Activated T-helper 9 cell treated with anti-CD3 and anti-CD28 coated beads, Interleukin-2, amount 50 U/mL, for 16 hours (primary cell): ENCODE results near the gene TACC2.

ENCODE experiments used
- DNase-seq: peaks from one replicate; pipeline ENCODE4 v3.0.0-alpha.2; 2020; ENCODE audit warnings: low read depth

The TACC2 gene

DNA sequence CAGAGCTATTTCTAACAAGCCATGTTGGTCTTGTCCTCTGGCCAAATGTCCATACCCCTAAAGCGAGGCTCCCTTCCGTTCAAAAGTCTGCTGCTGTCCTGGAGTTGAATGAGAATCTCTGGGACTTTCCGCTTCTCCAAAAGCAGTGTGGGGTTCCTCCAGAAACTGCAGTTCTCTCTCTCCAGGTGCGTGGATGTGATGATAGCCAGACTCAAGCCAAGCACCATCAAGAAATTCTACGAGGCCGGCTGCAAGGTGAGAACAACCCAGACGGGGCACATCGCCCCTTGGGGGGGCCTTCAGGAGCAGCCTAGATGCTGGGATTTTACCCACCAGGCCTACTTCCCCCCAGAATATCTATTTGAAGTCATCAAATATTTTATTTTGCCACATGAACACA, 308.6 kb downstream of the TACC2 start:
- DNase-seq, result no peak

DNA sequence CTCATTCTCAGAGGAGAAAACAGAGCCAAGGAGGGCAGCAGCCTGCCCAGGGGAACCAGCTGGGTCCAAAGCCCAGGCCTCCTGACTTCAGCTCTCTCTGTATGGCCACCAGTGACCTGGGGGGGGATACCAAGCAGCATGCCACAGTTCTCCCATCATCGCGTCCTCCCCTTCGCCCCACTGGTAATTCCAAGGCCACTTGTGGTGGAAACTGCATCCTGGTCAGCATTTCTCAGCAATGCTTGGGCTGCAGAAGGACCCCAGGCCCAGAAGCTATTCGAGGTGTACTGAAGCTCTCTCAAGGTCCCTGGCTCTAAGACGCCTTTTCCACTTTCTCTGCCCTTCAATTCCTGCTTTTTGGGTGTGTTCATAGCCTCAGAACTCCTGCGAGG, 309.2 kb downstream of the TACC2 start:
- DNase-seq, result no peak

DNA sequence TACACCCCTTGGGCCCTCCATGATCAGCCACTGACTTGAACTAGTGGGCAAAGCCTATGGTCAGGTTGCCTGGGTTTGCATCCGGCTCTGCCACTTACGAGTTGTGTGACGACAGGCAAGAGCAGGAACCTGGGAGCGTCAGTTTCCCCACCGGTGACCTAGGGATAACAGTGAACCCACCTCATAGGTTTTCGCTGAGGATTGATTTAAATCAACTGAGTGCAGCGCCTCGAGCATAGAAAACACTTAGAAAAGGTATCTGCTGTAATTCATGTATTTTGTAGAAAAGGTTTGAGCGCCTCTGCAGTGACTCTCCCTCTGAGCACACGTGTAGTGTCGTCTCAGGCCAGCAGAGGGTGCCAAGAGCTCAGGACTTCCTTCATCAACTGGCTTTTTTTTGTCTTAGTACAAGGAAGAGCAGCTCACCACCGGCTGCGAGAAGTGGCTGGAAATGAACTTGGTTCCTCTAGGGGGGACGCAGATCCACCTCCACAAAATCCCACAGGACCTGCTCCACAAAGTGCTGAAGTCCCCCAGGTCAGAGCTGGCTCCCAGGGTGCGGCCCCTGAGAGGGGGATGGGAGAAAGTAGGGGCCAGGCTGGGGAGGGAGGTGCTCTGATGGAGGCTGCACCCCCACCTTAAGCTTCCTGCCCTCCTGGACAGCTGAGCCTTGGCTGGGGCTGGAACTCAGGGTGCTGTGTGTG, 309.8 kb downstream of the TACC2 start:
- peak; percentile 31 for DNase-seq

DNA sequence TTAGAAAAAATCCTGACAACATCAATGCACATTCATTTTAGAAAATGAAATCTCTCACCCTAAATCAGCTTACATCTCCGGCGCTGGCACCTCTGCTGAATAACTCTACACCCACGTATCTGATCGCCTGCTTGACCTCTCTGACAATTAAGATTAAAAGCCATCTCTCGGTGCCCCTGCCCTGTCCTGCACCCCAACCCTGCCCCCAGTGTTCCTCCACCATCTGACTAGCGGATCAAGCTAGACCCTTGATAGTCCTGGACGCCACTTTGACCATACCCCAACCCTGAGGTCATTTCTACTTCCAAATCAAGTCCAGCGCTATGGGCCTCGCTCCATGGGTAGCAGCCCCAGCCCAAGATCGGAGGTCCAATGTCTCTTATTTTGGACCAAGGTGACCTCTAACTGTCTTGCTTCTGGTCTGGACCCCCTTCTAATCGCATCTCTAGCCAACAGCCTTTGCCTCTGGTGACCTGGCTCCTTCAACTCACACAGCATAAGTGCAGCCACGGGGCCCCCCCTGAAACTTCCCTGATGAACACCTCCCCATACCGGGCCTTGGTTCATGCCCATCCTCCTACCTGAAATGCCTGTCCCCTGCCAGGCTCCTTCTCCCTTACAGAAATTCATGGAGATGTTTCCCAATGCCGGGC, 310.6 kb downstream of the TACC2 start:
- no peak for DNase-seq

DNA sequence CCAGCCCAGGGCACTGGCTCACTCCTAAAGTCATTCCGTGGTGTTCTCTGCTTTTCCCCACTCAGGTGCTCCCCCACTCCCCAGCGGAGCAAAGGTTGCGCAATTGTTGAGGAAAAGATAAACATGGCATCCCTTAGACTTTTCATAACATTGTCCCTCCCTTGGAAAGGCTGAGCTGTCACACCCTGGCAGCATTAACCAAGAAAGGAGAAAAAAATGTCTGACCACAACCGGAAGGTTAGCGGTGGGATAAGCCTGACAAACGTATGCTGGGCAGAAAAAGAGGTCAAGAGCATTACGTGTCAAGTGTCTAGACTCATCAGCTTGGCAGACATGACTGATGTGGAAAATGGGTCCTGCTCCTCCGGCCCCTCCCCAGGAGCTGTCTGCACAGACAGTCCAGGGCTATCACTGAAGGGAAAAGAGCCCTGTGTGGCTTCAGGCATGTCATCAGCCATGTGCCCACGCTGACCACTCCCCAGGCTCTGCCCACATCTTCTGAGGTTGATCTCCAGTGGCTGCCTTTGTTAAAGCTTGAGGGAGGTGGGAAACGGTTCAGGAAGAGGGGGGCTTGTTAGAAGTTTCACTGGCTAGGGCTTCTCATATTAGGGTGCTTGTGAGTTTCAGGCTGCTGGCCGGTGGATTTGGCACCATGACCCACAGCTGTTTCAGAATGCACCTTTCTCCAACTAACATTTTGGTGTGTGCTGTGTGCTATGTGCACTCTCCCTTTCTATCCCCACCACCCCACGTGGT, 312.3 kb downstream of the TACC2 start:
- DNase-seq, result no peak

DNA sequence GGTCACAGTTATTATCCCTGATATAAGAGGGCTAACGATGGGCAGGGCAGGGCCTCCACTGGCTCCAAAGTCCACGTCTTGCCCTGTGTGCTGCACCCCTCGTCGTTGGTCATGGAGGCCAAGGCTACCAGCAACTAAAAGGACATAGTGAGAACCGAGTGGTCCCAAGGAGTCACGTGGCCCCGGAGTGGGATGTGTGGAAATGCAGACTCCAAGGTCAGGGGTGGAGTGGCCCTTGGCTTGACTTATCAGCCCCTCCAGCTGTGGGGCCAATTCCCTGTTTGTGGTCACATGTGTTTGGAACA, 312.8 kb downstream of the TACC2 start:
- DNase-seq, result no peak

DNA sequence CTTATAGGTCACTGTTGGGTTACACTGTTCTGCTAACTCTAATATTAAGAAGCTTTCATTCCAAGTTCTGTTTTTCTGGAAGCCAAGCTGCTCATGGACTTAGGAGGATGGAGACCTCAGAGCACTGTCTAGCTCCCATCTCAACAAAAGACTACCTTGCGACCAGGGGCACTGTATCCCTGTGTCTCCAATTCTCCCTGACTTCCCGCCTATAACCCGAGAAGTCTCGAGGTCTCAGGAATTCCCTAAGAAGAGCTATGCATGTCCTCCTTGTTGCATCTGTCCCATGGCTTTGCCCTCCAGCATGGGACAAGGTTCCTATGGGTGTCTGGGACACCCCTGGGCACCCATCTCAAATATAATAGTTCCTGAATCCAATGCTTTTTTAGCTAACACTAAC, 313.4 kb downstream of the TACC2 start:
- no peak for DNase-seq

DNA sequence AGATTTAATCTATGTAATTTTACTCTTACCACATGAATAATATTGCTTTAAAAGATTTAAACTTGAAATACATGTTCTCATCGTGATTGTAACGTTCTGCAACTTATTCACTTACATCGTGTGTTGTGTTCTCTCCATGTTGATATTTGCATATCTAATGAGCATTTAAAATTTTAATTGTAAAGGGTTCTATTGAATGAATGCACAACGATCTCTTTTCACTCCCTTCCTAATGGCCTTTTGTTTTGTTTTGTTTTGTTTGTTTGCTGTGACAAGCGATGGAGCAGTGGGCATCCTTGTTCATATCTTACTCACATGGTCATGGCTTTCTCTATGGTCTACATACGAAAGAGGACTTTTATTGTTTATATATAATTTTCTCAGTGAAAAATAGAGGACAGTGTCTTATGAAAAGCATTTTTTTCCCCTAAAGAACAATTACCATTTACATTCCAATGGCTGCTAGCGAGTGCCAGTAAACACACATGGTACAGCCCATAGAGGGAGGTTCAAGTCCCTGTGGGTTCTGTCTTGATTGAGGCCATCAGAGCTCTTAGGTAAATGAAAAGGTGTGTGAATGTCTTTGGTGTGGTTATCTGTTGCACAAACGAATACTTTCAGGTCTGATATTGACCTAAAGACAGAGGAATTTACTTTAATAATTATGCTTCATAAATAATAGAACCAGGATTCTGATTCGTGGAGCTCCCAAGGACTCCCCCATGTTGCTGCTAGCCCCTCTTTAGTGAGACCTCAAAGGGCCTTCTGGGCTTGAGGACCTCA, 314.5 kb downstream of the TACC2 start:
- no peak for DNase-seq
